ENCODE measurements around the gene CDC14B. TPM values are rescaled to one million over a fixed set of nuclear protein-coding genes. Genes with fewer than 3 reads are reported as not detected.

The CDC14B gene
- total and polyA plus RNA-seq, 4 donors, result 8.8 to 33.3 (median 11.3) TPM

- TF ChIP-seq TAF1 (conservative IDR thresholded peaks at IDR 0.05) (no peak), SP1 (IDR thresholded peaks at IDR 0.05) (no peak), HNF4A (conservative IDR thresholded peaks at IDR 0.05) (no peak), FOXA2 (IDR thresholded peaks at IDR 0.05) (no peak), RAD21 (IDR thresholded peaks at IDR 0.05) (no peak), REST (IDR thresholded peaks at IDR 0.05) (no peak), CTCF (IDR thresholded peaks at IDR 0.05; ENCODE audit: low read depth, low read length, missing input control) (no peak), FOXA1 (IDR thresholded peaks at IDR 0.05) (no peak), NR2F2 (IDR thresholded peaks at IDR 0.05) (no peak), EGR1 (IDR thresholded peaks at IDR 0.05; ENCODE audit: low read depth in 2 of 2) (no peak), YY1 (IDR thresholded peaks at IDR 0.05) (no peak), HNF4G (IDR thresholded peaks at IDR 0.05) (no peak)
- TF ChIP-seq, protein P1, sequence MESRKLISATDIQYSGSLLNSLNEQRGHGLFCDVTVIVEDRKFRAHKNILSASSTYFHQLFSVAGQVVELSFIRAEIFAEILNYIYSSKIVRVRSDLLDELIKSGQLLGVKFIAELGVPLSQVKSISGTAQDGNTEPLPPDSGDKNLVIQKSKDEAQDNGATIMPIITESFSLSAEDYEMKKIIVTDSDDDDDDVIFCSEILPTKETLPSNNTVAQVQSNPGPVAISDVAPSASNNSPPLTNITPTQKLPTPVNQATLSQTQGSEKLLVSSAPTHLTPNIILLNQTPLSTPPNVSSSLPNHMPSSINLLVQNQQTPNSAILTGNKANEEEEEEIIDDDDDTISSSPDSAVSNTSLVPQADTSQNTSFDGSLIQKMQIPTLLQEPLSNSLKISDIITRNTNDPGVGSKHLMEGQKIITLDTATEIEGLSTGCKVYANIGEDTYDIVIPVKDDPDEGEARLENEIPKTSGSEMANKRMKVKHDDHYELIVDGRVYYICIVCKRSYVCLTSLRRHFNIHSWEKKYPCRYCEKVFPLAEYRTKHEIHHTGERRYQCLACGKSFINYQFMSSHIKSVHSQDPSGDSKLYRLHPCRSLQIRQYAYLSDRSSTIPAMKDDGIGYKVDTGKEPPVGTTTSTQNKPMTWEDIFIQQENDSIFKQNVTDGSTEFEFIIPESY (IDR thresholded peaks at IDR 0.05), result no peak
- TF ChIP-seq, protein P2, sequence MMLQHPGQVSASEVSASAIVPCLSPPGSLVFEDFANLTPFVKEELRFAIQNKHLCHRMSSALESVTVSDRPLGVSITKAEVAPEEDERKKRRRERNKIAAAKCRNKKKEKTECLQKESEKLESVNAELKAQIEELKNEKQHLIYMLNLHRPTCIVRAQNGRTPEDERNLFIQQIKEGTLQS (IDR thresholded peaks at IDR 0.05), result no peak
- Histone ChIP-seq H3K9ac (ENCODE audit: low read depth in 1 of 2, low read length in 2 of 2) (no peak overlapping the region), H3K4me1 (ENCODE audit: control insufficient read depth in 4 of 4, insufficient read depth in 4 of 4, low read length in 3 of 4) (peaks cover 5 to 27% (median 17%) of the 10 kb centered on the region in 4 donors), H3K36me3 (ENCODE audit: control insufficient read depth in 4 of 4, insufficient read depth in 3 of 4, low read depth in 1 of 4, low read length in 3 of 4) (peaks cover 0 to 5% (median 0%) of the 10 kb centered on the region in 4 donors), H3K4me3 (ENCODE audit: low read depth in 1 of 3, low read length in 3 of 3) (no peak overlapping the region), H3K27me3 (ENCODE audit: control insufficient read depth in 4 of 4, insufficient read depth in 4 of 4, low read length in 3 of 4) (no peaks in the 10 kb centered on the region), H3K9me3 (ENCODE audit: control insufficient read depth in 4 of 4, low read length in 3 of 4) (no peaks in the 10 kb centered on the region), H3K27ac (ENCODE audit: low read depth in 1 of 2, low read length in 2 of 2) (no peak overlapping the region)
- DNase-seq (ENCODE audit: low spot score), result no peak
- 92% methylated on average over 16 of the region's 16 CpGs for WGBS
Measured at GRCh38 chr9:96485280-96485679, 134.4 kb downstream of the CDC14B start.

DNA sequence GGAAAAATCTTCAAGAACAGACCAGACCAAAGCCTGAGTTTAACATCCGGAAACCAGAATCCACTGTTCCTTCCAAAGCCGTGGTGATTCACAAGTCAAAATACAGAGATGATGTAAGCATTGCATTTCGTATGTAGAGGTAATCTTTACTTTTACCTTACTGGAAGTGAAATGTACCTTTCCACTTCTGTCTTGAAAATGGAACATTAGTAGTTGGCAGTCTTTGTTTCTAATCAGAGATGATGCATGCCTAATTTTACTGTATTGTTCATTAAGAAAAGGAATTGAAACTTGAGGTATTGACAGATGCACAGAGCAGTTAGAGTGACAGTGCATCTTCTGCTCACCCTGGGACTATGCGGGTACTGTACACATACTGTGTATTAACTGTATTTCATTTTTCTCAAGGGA is 135.1 kb downstream of the CDC14B start:
- Histone ChIP-seq H3K4me1 (ENCODE audit: control insufficient read depth in 4 of 4, insufficient read depth in 4 of 4, low read length in 3 of 4) (peaks cover 5 to 21% (median 14%) of the 10 kb centered on the region in 4 donors), H3K9ac (ENCODE audit: low read depth in 1 of 2, low read length in 2 of 2) (no peak overlapping the region), H3K9me3 (ENCODE audit: control insufficient read depth in 4 of 4, low read length in 3 of 4) (no peaks in the 10 kb centered on the region), H3K36me3 (ENCODE audit: control insufficient read depth in 4 of 4, insufficient read depth in 3 of 4, low read depth in 1 of 4, low read length in 3 of 4) (peaks cover 0 to 5% (median 0%) of the 10 kb centered on the region in 4 donors), H3K27me3 (ENCODE audit: control insufficient read depth in 4 of 4, insufficient read depth in 4 of 4, low read length in 3 of 4) (no peaks in the 10 kb centered on the region), H3K4me3 (ENCODE audit: low read depth in 1 of 3, low read length in 3 of 3) (no peak overlapping the region), H3K27ac (ENCODE audit: low read depth in 1 of 2, low read length in 2 of 2) (no peak overlapping the region)
- no peak for TF ChIP-seq GABPA (IDR thresholded peaks at IDR 0.05 in 1 of 2, conservative IDR thresholded peaks at IDR 0.05 in 1 of 2)
- DNase-seq (ENCODE audit: low spot score), result no peak
- WGBS, result 94% methylated on average over 4 of the region's 4 CpGs

Data from liver (tissue), 9 donors.